SIG-M5 (cell line): ENCODE measurements around the gene SLC8A3.

ENCODE experiments used
- DNase-seq: peaks from one replicate; lab custom pipeline; 2025; lab: John Stamatoyannopoulos, UW

The SLC8A3 gene

DNA sequence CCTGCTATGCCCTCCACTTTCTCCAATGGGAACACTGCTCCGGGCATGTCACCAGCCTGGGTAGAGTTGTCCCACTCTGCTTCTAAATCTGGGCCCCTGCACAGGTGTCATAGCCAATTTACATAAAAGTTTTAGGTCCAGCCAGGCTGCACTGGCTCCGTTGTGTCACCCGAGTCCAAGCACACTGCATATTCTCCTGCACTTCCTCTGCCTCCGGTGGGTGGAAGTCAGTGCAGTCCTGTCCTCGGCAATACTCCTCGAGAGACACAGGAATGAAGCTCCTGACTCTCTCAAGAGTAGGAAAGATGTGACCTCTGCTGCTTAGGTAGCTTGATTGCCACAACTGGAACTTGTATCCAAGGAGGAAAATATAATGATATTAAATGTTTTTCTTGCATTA lies 15.2 kb downstream of the SLC8A3 start:
- no peak for DNase-seq

DNA sequence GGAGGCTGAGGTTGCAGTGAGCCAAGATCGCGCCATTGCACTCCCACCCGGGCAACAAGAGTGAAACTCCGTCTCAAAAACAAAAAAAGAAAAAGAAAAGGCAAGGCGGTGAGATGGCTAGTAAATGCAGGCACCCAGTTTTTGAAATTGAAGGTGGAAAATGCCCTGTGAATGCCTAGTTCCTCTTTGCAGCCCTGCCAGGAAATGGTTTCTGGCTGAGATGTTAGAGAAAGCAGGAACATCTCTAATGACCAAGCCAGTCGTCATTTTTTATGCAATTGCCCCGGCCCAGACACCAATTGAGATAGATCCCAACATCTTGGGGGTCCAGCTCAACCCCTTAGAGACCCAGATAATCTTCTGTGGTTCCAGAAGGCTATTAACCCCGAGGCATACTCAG lies 17.0 kb downstream of the SLC8A3 start:
- no peak for DNase-seq

DNA sequence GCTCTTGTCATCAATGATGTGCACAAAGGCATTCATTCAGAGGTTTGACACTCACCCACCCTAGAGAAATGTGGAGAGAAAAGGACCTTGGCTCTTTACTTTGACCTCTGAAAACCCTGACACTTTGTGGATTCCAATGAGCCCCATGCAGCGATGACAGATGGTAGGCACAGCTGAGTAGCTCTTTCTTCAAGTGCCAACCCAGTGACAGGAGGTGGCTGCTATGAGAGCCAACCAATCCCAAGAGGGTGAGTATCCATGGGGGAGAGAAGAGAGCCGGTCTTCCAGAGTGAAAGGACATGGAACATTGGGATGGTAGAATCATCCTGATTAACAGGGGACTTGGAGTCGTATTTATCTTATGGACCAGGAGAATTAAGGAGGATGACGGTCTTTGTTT lies 17.8 kb downstream of the SLC8A3 start:
- DNase-seq: no peak

- DNase-seq: no peak
Measured at GRCh38 chr14:70168406-70168805, 20.3 kb downstream of the SLC8A3 start.

DNA sequence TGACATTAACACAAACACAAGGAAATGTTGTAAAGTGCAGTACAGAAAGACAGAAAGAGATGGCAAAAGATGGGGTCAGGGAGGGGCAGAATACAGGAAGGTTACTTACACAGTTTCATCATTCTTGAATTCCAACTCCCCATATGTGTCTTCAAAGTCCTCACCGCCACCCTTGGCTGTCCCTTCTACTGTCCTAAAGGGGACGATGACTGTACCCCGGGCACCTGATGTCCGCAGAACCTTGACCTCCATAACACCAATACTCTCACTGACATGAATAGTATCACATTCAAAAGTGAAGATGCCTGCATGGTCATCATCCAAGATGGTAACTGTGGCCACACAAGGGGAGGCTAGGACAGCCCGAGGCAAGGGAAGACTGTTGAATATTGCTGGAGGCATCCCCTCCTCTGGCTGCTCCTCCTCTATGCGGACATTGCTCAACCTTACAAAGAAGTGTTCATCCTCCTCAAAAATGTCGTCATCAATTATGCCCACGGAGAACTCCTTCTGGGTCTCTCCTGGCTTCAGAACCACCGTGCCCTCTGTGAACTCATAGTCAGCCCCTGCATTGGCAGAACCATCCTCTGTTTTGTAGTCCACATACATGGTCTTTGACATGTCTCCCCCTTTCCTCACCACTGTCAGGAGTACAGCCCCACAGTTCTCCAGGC lies 22.1 kb downstream of the SLC8A3 start:
- no peak for DNase-seq

GRCh38 chr14:70162358-70162757 lies 26.4 kb downstream of the SLC8A3 start:
- no peak for DNase-seq

- no peak for DNase-seq
Measured at GRCh38 chr14:70156592-70156991, 32.2 kb downstream of the SLC8A3 start.

DNA sequence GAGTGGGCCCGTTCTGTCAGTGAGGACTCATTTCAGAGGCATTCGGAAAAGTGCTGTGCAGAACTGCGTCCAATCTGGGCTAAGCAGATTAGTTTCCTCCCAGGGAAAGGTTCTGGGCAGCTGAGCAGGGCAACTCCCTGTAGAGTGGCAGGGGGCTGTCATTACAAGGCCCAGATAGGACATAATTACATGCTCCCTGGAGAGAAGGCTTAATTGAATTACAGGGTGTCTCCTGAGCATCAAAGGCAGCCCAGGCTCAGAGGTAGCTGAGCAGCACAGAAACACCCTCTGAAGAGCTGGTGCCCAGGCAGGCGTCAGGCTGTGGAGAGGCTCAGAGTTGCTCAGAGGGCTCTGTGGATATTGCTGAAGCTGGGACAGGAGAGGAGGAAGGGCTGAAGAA lies 36.0 kb downstream of the SLC8A3 start:
- no peak for DNase-seq

- no peak for DNase-seq
Measured at GRCh38 chr14:70152081-70152480, 36.7 kb downstream of the SLC8A3 start.

GRCh38 chr14:70149596-70150165 lies 39.1 kb downstream of the SLC8A3 start:
- no peak for DNase-seq

GRCh38 chr14:70148911-70149595 lies 39.7 kb downstream of the SLC8A3 start:
- no peak for DNase-seq

GRCh38 chr14:70148351-70148750 lies 40.4 kb downstream of the SLC8A3 start:
- no peak for DNase-seq

DNA sequence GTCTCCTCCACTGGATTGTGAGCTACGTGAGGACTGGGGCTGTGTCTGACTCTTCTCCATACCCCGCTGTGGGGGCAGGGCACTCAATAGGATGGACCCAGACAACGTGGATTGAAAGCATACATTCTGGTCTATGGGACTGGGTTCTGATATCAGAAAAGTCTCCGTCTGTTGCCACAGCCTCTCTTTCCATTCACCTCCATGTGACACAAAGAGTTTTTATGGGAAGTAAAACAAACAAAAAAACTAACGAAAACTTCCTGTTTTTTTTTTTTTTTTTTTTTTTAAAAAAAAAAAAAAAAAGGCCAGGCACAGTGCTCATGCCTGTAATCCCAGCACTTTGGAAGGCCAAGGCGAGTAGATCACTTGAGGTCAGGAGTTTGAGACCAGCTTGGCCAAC lies 44.7 kb downstream of the SLC8A3 start:
- no peak for DNase-seq

DNA sequence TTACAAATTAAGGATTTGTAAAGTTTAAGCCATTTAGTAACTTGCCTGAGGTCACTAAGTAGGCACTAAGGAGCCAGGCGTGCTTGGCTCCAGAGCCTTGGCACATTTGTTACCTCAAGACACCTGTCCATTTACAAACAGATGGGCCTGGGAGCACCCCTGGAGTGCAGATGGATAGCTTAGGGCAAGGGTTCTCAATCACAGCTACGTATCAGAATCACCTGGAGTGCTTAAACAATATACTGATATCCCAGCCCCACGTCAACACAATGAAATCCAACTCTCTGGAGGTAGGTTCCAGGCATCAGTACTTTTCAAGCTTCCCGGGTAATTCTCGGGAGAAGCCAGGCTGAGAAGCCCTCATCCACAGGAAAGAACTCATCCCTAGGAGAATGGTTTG lies 45.4 kb downstream of the SLC8A3 start:
- DNase-seq: no peak

GRCh38 chr14:70140614-70141013 lies 48.1 kb downstream of the SLC8A3 start:
- no peak for DNase-seq

DNA sequence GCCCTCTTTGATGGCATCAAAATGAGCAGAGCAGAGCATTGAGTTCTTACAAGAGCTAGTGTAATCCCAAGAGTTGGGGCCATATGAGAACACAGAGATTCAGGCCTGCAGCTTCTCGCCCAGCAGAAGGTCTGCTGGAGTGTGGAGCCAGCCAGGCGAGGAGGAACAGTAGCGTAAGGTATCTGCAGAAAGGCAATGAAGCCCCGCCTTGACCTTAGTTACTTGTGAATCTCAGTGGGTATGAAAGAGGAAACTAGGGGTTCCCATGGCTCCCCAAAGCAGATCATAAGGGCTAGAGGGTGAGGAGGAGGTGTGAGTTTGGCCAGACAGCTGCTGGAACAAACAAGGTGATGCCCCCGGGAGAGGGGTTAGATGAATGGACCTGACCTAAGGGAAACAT lies 49.4 kb downstream of the SLC8A3 start:
- DNase-seq: no peak

- DNase-seq: no peak
Measured at GRCh38 chr14:70137788-70138187, 51.0 kb downstream of the SLC8A3 start.

GRCh38 chr14:70133461-70133860 lies 55.3 kb downstream of the SLC8A3 start:
- no peak for DNase-seq

DNA sequence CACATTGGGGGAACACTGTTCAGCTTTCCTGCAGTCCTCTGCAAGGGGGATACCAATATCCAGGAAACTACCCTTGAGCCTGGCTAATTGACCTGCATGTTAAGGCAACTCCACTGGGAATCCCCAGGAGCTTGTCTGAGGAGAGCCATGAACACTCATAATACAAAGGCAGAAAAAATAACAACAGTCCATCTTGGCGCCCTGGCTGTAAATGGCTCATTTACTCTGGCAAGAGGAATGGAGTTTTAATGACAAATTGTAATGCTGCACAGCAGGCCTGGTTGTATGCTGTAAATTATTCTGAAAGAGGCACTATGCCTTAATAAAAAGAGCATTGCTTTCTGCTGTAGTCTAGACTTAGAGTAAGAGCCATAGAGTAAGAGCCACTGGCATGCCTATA lies 58.3 kb downstream of the SLC8A3 start:
- no peak for DNase-seq

- DNase-seq: no peak
Measured at GRCh38 chr14:70127186-70127585, 61.6 kb downstream of the SLC8A3 start.

- no peak for DNase-seq
Measured at GRCh38 chr14:70123796-70124195, 65.0 kb downstream of the SLC8A3 start.

DNA sequence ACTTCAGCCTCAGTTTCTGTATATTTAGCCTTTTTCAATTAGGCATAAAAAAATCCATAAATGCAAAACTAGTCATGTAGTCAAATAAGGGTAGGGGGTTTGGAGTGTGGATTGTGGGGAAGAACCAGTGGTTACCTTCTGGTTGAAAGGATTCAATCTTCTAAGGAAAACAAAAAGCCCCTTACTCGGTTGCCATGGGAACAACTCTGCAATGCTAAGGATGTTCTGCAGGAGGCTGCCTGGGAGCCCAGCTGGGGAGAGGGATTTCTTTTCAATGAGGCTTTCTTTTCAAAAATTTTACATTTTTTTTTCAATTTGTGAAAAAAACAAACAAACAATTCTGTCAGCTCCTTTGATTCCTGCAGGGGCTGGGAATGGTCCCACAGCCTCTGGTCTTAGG lies 67.2 kb downstream of the SLC8A3 start:
- no peak for DNase-seq

GRCh38 chr14:70118064-70118463 lies 70.7 kb downstream of the SLC8A3 start:
- no peak for DNase-seq

GRCh38 chr14:70116278-70116677 lies 72.5 kb downstream of the SLC8A3 start:
- no peak for DNase-seq
